ENCODE results near the gene DNAL4.

DNA sequence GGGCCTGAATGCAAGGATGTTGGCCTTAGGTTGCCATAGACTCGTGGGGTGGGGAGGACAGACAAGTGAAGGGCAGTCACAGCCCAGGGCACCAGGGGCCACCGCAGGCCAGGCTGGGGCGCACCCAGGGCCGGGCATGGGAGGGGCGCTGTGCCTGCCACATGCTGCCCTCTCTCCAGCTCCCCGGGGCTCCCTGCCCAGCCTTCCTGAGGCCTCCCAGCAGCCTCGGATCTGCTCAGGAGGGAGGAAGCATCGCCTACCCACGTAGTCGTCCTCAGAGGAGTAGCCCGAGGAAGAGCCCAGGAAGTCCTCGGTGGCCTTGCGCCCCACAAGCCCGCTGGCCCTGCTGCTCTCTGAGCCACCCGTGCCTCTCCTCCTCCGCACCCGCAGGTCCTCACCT lies 43.3 kb downstream of the DNAL4 start:
- TF ChIP-seq SIN3A (IDR thresholded peaks at IDR 0.05; ENCODE audit: borderline replicate concordance, insufficient read depth, low read length) (no peak), POLR2AphosphoS5 (IDR thresholded peaks at IDR 0.05; ENCODE audit: low read depth, low read length) (no peak), TAF1 (IDR thresholded peaks at IDR 0.05; ENCODE audit: borderline replicate concordance, insufficient read depth, low read length) (no peak), FOXP2 (optimal IDR thresholded peaks at IDR 0.05; ENCODE audit: borderline replicate concordance, extremely low read depth, extremely low read length, insufficient read depth) (no peak)
- TF ChIP-seq, protein P1, sequence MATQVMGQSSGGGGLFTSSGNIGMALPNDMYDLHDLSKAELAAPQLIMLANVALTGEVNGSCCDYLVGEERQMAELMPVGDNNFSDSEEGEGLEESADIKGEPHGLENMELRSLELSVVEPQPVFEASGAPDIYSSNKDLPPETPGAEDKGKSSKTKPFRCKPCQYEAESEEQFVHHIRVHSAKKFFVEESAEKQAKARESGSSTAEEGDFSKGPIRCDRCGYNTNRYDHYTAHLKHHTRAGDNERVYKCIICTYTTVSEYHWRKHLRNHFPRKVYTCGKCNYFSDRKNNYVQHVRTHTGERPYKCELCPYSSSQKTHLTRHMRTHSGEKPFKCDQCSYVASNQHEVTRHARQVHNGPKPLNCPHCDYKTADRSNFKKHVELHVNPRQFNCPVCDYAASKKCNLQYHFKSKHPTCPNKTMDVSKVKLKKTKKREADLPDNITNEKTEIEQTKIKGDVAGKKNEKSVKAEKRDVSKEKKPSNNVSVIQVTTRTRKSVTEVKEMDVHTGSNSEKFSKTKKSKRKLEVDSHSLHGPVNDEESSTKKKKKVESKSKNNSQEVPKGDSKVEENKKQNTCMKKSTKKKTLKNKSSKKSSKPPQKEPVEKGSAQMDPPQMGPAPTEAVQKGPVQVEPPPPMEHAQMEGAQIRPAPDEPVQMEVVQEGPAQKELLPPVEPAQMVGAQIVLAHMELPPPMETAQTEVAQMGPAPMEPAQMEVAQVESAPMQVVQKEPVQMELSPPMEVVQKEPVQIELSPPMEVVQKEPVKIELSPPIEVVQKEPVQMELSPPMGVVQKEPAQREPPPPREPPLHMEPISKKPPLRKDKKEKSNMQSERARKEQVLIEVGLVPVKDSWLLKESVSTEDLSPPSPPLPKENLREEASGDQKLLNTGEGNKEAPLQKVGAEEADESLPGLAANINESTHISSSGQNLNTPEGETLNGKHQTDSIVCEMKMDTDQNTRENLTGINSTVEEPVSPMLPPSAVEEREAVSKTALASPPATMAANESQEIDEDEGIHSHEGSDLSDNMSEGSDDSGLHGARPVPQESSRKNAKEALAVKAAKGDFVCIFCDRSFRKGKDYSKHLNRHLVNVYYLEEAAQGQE (IDR thresholded peaks at IDR 0.05; ENCODE audit: insufficient read depth in 1 of 2, low read depth in 2 of 2, low read length in 2 of 2): no peak

Data from PFSK-1 (cell line).